Stomach (tissue), 4 donors: ENCODE measurements around the gene SLK.

Experiments used
- EP300 ChIP-seq: sonication (generic); formaldehyde crosslinking; IDR thresholded peaks from one replicate; pipeline ENCODE4 v1.6.1; 2017; ENCODE audit warnings: antibody characterized with exemption
- POLR2A ChIP-seq, 4 donors: fragments of 450-650 bp; IDR thresholded peaks; one replicate each; pipeline ENCODE4 v1.6.1; 2016; ENCODE audit warnings: antibody characterized with exemption in 4 of 4, control low read depth in 2 of 4, mild to moderate bottlenecking in 1 of 4, moderate library complexity in 1 of 4
- POLR2AphosphoS5 ChIP-seq, 3 donors: sonication (generic); formaldehyde crosslinking; IDR thresholded peaks; one replicate each; pipeline ENCODE4 v1.6.1; 2016; ENCODE audit warnings: antibody characterized with exemption in 3 of 3
- TF ChIP-seq, protein P1 (sequence below), 7 experiments: fragments of 450-650 bp in 4 of 7; fragments of 200-600 bp in 3 of 7; sonication (generic) in 3 of 7; IDR thresholded peaks; one replicate each; pipeline ENCODE4 v1.5.1; 2016 to 2019; ENCODE audit warnings: antibody characterized with exemption in 7 of 7, control low read depth in 2 of 7, mild to moderate bottlenecking in 1 of 7

DNA sequence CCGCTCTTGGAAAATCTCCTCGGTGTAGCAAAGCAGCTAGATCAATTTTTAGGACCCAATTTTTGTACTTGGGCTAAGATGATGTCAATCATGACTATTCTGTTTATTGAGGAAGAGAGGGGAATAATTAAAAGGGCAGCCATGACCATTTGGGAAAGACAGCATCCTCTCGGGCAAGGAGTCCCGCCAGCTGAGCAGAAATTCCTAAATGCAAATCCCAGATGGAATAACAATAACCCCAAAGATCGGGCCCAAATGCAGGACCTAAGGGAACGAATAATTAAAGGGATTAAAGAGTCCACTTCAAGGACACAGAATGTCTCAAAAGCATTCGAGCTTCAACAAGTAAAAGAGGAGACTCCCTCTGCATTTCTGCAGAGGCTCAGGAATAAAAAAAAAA is 100.0 kb downstream of the SLK start:
- TF ChIP-seq POLR2AphosphoS5 (IDR thresholded peaks at IDR 0.05) (no peak), EP300 (no peak), POLR2A (IDR thresholded peaks at IDR 0.05) (no peak)
- TF ChIP-seq, protein P1, sequence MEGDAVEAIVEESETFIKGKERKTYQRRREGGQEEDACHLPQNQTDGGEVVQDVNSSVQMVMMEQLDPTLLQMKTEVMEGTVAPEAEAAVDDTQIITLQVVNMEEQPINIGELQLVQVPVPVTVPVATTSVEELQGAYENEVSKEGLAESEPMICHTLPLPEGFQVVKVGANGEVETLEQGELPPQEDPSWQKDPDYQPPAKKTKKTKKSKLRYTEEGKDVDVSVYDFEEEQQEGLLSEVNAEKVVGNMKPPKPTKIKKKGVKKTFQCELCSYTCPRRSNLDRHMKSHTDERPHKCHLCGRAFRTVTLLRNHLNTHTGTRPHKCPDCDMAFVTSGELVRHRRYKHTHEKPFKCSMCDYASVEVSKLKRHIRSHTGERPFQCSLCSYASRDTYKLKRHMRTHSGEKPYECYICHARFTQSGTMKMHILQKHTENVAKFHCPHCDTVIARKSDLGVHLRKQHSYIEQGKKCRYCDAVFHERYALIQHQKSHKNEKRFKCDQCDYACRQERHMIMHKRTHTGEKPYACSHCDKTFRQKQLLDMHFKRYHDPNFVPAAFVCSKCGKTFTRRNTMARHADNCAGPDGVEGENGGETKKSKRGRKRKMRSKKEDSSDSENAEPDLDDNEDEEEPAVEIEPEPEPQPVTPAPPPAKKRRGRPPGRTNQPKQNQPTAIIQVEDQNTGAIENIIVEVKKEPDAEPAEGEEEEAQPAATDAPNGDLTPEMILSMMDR (IDR thresholded peaks at IDR 0.05): no peak
